Loucy (cell line): ENCODE measurements around the gene PPARGC1A.

Experiments used
- H2AFZ ChIP-seq: fragments of 200-600 bp; sonication (generic); 2 replicates; pipeline ENCODE4 v1.6.0; 2016; ENCODE audit warnings: antibody characterized with exemption, mild to moderate bottlenecking, low read length, moderate library complexity
- H3F3A ChIP-seq: fragments of 200-600 bp; 2 replicates; pipeline ENCODE4 v1.6.0; 2016; ENCODE audit warnings: antibody characterized with exemption, low read depth, mild to moderate bottlenecking
- H3K27me3 ChIP-seq: fragments of 200-600 bp; sonication (generic); 2 replicates; pipeline ENCODE4 v1.6.1; 2014; ENCODE audit warnings: low read length, mild to moderate bottlenecking; ENCODE audit not compliant: insufficient read depth, poor library complexity, severe bottlenecking
- H3K36me3 ChIP-seq: fragments of 200-600 bp; sonication (generic); 2 replicates; pipeline ENCODE4 v1.6.1; 2016; ENCODE audit warnings: low read length; ENCODE audit not compliant: insufficient read depth
- H3K4me1 ChIP-seq: fragments of 200-600 bp; sonication (generic); 2 replicates; pipeline ENCODE4 v1.5.1; 2014; ENCODE audit warnings: low read length, mild to moderate bottlenecking; ENCODE audit not compliant: insufficient read depth, poor library complexity, severe bottlenecking
- H3K4me2 ChIP-seq: fragments of 200-600 bp; sonication (generic); 2 replicates; pipeline ENCODE4 v1.6.0; 2014; ENCODE audit warnings: antibody characterized with exemption, low read length, low read depth, mild to moderate bottlenecking; ENCODE audit not compliant: poor library complexity, severe bottlenecking
- H3K4me3 ChIP-seq: fragments of 200-600 bp; sonication (generic); 2 replicates; pipeline ENCODE4 v1.5.1; 2014; ENCODE audit warnings: low read length, mild to moderate bottlenecking, mixed read lengths; ENCODE audit not compliant: poor library complexity, severe bottlenecking
- H3K79me2 ChIP-seq: fragments of 200-600 bp; sonication (generic); 2 replicates; pipeline ENCODE4 v1.6.1; 2014; ENCODE audit warnings: low read length; ENCODE audit not compliant: insufficient read depth
- H3K9ac ChIP-seq: fragments of 200-600 bp; sonication (generic); 2 replicates; pipeline ENCODE4 v1.6.0; 2014; ENCODE audit warnings: mild to moderate bottlenecking, low read depth, low read length, moderate library complexity; ENCODE audit not compliant: poor library complexity, severe bottlenecking
- H3K9me2 ChIP-seq: fragments of 200-600 bp; sonication (generic); replicated peaks from 2 replicates; pipeline ENCODE4 v1.6.1; 2016; ENCODE audit warnings: low read depth, low read length, mixed read lengths
- H3K9me3 ChIP-seq: fragments of 200-600 bp; sonication (generic); 2 replicates; pipeline ENCODE4 v1.6.1; 2014; ENCODE audit warnings: mild to moderate bottlenecking, antibody characterized with exemption, low read length, low read depth; ENCODE audit not compliant: insufficient read depth
- H4K20me1 ChIP-seq: fragments of 200-600 bp; sonication (generic); 2 replicates; pipeline ENCODE4 v1.6.0; 2014; ENCODE audit warnings: antibody characterized with exemption, low read length, mild to moderate bottlenecking; ENCODE audit not compliant: insufficient read depth, poor library complexity, severe bottlenecking
- CTCF ChIP-seq: fragments of 200-600 bp; sonication (generic); conservative IDR thresholded peaks from 2 replicates; pipeline ENCODE4 v1.5.1; 2014; ENCODE audit warnings: mild to moderate bottlenecking, antibody characterized with exemption, low read length
- EZH2phosphoT487 ChIP-seq: fragments of 200-600 bp; IDR thresholded peaks from 2 replicates; pipeline ENCODE4 v1.6.1; 2018; ENCODE audit warnings: antibody characterized with exemption, mild to moderate bottlenecking, moderate library complexity, borderline replicate concordance

Gene PPARGC1A

GRCh38 chr4:23746672-23747071 lies 143.2 kb downstream of the PPARGC1A start:
- H3K79me2 ChIP-seq = no peaks in the 10 kb centered on the region
- H3K9ac ChIP-seq = no peak overlapping the region
- no peaks in the 10 kb centered on the region for H3K9me3 ChIP-seq
- TF ChIP-seq EZH2phosphoT487 (no peak), CTCF (no peak)
- H3K27me3 ChIP-seq = no peaks in the 10 kb centered on the region
- no peaks in the 10 kb centered on the region for H3K36me3 ChIP-seq
- no peaks in the 10 kb centered on the region for H3K4me1 ChIP-seq
- no peaks in the 10 kb centered on the region for H4K20me1 ChIP-seq
- H3K4me2 ChIP-seq = no peak overlapping the region
- H2AFZ ChIP-seq = no peak overlapping the region
- no peak overlapping the region for H3K4me3 ChIP-seq
- no peaks in the 10 kb centered on the region for H3F3A ChIP-seq
- no peaks in the 10 kb centered on the region for H3K9me2 ChIP-seq

- TF ChIP-seq CTCF = no peak
- TF ChIP-seq EZH2phosphoT487 = no peak
- Histone ChIP-seq H3K9ac (no peak overlapping the region), H3K9me3 (no peaks in the 10 kb centered on the region), H3K79me2 (no peaks in the 10 kb centered on the region), H3K4me1 (no peaks in the 10 kb centered on the region), H3K27me3 (no peaks in the 10 kb centered on the region), H3K4me2 (no peak overlapping the region), H3F3A (no peaks in the 10 kb centered on the region), H3K9me2 (no peaks in the 10 kb centered on the region), H3K4me3 (no peak overlapping the region), H4K20me1 (no peaks in the 10 kb centered on the region), H2AFZ (no peak overlapping the region), H3K36me3 (no peaks in the 10 kb centered on the region)
Observed at GRCh38 chr4:23746027-23746426, 143.8 kb downstream of the PPARGC1A start.

GRCh38 chr4:23745377-23745776 lies 144.5 kb downstream of the PPARGC1A start:
- Histone ChIP-seq H3K27me3 (no peaks in the 10 kb centered on the region), H4K20me1 (no peaks in the 10 kb centered on the region), H3K36me3 (no peaks in the 10 kb centered on the region), H3F3A (no peaks in the 10 kb centered on the region), H3K9me3 (no peaks in the 10 kb centered on the region), H3K79me2 (no peaks in the 10 kb centered on the region), H3K9me2 (no peaks in the 10 kb centered on the region), H3K4me3 (no peak overlapping the region), H3K4me2 (no peak overlapping the region), H2AFZ (no peak overlapping the region), H3K4me1 (no peaks in the 10 kb centered on the region), H3K9ac (no peak overlapping the region)
- TF ChIP-seq EZH2phosphoT487 = no peak
- TF ChIP-seq CTCF = no peak
